GM18907 (cell line): ENCODE measurements around the gene RNF111.
"Not testable (repeated sequence)": the region's sequence is repeated elsewhere in the genome, so short reads cannot be mapped to it uniquely, and the experiment has no call there.

Source experiments
- ATAC-seq: cut with Tn5 transposase; IDR thresholded peaks from one replicate; pipeline ENCODE4 v1.9.1; 2021; ENCODE audit warnings: mild to moderate bottlenecking, moderate library complexity; ENCODE audit not compliant: unreplicated experiment

The RNF111 gene

DNA sequence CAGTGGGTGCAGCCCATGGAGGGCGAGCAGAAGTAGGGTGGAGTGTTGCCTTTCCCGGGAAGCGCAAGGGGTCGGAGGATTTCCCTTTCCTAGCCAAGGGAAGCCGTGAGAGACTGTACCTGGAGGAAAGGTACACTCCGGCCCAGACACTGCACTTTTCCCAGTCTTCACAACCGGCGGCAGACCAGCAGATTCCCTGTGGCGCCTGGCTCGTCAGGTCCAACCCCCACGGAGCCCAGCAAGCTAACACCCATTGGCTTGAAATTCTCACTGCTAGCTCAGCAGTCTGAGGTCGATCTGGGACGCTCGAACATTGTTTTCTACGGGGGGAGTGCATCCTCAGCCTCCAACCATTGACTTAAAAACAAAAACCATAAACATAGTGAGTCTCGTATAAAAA lies 144.0 kb downstream of the RNF111 start:
- ATAC-seq: no peak

GRCh38 chr15:59131969-59132562 lies 144.6 kb downstream of the RNF111 start:
- ATAC-seq: no peak

DNA sequence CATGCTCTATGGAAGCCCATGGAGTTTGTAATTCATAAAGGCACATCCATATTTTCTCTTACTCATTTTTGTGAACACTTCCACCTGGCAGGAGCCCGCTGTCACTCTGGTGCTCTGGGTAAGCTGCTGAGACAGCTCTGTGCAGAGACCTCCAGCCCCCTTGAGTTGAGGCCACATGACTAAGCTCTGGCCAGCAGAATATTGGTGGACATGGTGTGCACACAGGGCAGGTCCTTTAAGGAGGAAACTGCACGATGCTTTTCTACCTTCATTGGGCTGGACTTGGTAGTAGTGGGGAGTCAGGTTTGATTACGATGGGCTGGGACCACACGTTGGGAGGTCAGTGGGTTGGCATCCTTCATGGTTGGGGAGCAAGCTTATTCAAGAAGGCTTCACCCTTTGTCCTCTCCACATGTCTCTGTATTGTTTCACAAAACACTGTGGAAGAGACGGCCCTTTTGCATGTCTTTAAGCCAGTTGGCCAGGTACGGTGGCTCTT lies 146.5 kb downstream of the RNF111 start:
- no peak for ATAC-seq

GRCh38 chr15:59137566-59137965 lies 150.1 kb downstream of the RNF111 start:
- no peak for ATAC-seq

GRCh38 chr15:59138243-59138642 lies 150.8 kb downstream of the RNF111 start:
- ATAC-seq: no peak

DNA sequence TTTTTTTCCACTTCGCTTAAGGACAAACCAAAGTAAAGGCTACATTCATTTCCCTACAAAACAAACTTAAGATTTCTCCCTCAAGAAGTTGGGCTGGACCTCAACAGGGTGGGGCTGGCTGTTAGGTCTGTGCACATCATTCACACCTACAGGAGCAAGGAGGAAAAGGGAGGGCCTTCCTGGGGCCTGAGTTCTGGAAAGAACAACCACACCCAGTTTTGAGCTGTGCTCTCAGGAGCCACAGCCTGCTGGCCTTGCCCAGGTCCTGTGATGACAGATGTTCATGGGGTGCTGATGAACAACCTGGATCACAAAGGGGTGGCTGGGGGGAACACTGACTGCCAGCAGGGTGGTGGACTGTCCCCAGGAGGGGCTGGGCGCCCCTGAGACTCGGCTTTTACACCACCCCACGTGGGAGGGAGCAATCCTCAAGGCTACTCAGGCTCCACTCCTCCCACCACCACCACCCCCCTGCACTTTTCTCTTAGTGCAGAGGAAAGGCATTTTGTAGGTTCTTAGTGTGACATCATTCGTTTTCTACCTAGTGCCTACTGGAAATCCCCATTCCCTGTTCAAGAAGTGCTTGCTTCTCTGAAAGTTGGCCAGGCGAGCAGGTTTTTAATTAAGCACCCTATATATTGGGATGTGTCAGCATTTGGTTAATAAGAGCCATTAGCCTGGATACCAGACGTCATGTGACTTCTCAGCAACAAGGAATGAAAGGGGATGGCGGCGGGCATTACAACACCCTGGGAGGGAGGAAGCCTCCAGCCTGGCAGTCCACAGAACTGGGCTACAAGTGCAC lies 153.2 kb downstream of the RNF111 start:
- ATAC-seq: no peak

- no peak for ATAC-seq
Measured at GRCh38 chr15:59143281-59143680, 155.8 kb downstream of the RNF111 start.

GRCh38 chr15:59144594-59144993 lies 157.1 kb downstream of the RNF111 start:
- ATAC-seq: not testable (repeated sequence)
